Measurements from ENCODE around the gene TOX2.

- TF ChIP-seq CTCF (tag by site-specific recombination; IDR thresholded peaks at IDR 0.05) (no peak), KLF9 (tag by site-specific recombination; IDR thresholded peaks at IDR 0.05; ENCODE audit: low read depth) (no peak), ZNF274 (IDR thresholded peaks at IDR 0.05; ENCODE audit: low read length) (no peak), ZNF274 (tag by site-specific recombination; IDR thresholded peaks at IDR 0.05; ENCODE audit: borderline replicate concordance) (no peak), ZNF777 (tag by site-specific recombination; IDR thresholded peaks at IDR 0.05; ENCODE audit: borderline replicate concordance) (no peak), ZNF24 (tag by site-specific recombination; IDR thresholded peaks at IDR 0.05) (no peak)
These were observed 11.8 kb downstream of the TOX2 start for GRCh38 chr20:43926287-43927050.

All from HEK293 (cell line).